ENCODE data around the gene FAM187B.

FAM187B gene

GRCh38 chr19:35178701-35179100 lies 49.8 kb downstream of the FAM187B start:
- no peak for DNase-seq (ENCODE audit: low read depth in 2 of 2)

DNA sequence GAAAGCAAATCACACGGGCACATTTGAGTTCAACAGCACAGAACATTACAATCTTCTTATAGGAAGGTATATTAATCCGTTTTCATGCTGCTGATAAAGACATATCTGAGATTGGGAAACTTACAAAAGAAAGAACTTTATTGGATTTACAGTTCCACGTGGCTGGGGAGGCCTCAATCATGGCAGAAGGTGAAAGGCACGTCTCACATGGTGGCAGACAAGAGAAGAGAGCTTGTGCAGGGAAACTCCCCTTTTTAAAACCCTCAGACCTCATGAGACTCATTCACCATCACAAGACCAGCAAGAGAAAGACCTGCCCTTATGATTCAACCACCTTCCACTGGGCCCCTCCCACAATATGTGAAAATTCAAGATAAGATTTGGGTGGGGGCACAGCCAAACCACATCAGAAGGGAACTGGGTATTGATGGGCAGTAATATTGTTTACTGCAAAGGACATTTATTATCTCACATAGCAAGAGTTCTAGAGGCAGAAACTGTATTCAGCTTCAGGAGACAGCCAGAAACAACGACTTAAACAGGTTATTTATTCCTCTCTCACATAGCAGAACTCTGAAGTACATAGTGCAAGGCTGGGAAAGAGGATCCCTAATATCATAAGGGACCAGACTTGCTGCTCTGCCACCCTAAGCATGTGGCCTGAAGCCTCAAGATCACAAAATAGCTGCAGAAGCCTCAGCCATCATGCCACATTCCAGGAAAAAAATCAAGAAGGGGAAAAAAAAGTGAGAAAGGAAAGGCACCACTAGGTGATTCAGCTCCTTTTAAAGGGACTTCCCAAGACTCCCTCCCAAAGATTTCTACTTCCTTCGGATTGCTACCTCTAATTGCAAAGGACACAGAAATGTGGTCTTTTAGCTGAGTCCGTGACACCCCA lies 50.9 kb downstream of the FAM187B start:
- DNase-seq (ENCODE audit: low read depth in 2 of 2), result no peak

DNA sequence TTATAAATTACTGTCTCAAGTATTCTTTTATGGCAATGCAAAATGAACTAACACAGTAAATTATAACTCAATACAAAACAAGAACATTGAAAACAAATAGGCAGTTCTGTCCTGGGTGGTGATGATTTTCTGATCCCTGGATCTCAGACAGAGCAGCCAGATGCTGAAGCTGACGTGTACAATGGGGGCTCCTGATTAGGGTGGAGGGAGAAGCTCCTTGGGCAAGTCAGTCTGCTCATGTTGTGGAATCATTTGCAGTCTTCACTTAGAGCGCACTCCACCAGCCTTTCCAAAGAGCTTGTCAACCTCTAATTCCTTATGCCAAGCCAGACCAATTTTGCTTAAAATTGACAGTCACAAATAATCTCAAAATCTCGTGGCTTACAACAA lies 52.4 kb downstream of the FAM187B start:
- DNase-seq (ENCODE audit: low read depth in 2 of 2), result no peak

Measured in fibroblast of skin of left biceps (primary cell).